NCI-H345 (cell line): ENCODE results near the gene LRRC75A.
"Not testable (repeated sequence)": the region's sequence is repeated elsewhere in the genome, so short reads cannot be mapped to it uniquely, and the experiment has no call there.

Experiments used
- DNase-seq: peaks from one replicate; lab custom pipeline; 2025; lab: John Stamatoyannopoulos, UW

LRRC75A gene

DNA sequence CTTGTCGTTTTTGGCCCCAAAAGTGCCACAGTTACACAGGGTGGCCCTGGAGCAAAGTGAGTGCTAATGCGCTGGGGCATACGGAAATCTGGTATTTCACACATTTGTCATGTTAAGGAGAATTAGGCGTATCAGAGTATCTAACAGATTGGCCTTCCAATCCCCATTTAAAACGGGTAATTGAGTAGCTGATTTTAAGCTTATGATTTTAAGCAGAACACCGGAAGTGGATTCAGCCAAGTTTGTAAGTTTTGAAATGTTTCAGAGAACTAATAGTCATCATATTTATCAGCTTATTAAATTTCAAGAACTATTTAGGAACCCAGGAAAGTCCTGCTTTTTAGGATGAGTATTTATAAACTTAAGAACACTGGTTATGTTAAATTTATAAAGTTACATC, 19.5 kb downstream of the LRRC75A start:
- no peak for DNase-seq

DNA sequence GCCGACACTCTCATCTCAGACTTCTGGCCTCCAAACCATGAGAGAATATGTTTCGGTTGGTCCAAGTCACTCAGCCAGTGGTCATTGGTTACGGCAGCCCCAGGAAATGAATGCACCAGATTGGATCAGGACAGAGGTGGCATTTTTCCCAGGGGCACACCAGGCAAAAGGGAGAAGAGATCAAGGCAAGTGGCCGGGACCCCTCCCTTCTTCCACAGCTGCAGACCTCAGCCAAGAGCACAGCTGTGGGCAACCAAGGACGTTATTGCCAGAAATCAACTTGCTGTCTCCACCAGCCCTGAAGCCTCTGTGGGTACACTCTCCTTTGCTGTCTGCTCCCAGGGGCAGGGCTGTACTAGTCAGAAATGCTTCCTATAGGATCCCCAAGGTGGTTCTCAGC, 20.7 kb downstream of the LRRC75A start:
- DNase-seq, result no peak

DNA sequence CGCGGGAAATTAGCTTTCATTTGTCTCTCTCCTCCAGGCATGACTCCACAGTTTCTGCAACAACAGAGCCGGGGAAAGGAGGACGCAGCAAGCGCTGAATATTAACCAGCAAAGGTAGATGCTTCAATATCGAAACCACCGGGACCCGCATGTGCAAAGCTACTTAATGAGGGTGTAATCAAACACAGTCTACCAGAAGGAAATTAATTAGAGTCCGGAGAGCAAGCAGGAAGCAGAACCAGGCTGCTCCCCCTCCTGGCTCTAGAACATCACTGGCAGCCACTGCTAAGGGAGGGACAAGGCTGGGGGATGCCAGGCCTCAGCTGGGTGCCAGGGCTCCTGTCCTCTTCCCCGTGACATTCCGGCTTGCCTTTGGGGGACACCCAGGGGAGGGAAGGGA, 21.7 kb downstream of the LRRC75A start:
- DNase-seq, result no peak

DNA sequence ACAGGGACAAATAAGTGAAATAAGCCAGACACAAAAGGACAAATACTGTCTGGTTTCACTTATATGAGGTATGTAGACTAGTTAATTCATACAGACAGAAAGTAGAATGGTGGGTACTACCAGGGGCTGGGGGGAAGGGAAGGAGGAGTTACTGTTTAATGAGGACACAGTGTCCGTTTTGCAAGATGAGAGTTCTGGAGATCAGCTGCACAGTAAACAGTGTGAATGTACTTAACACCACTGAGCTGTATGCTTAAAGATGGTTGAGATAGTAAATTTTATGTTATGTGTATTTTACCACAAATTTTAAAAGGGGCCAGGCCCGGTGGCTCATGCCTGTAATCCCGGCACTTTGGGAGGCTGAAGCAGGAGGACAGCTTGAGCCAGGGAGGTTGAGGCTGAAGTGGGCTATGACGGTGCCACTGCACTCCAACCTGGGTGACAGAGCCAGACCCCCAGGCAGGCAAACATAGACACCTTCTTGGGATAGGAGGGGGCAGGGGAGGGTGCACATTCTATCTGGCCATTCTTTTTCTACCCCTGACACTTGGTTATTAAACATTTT, 23.5 kb downstream of the LRRC75A start:
- DNase-seq, result no peak

DNA sequence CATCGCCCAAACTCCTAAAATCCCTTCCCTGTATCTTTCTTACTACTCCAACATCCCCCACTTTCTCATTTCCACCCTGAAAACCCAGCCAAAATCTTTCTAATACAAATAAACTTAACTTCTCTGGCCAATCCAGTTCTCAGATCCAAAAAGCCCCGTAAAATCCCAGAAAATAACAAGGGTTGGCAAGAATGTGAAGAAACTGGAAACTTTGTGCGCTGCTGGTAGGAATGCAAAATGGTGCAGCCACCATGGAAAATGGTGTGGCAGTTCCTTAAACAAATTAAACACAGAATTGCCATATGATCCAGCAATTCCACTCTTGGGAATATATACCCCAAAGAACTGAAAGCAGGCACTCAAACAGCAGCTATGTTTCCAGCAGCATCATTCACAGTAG, 24.1 kb downstream of the LRRC75A start:
- no peak for DNase-seq

DNA sequence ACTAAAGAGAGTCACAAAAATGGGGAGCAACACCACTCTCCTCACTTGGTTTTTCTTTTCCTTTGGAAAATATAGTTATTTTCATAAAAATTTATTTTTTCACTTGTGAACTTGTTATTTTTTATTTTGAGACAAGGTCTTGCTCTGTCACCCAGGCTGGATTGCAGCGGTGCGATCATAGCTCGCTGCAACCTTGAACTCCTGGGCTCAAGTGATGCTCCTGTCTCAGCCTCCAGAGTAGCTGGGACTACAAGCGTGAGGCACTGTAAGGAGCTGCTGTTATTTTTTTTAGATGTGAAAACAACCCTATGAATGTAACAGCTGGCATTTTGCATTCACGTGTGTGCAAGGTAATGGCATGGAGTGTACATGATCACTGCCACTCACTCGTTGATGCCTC, 24.9 kb downstream of the LRRC75A start:
- DNase-seq, result no peak

DNA sequence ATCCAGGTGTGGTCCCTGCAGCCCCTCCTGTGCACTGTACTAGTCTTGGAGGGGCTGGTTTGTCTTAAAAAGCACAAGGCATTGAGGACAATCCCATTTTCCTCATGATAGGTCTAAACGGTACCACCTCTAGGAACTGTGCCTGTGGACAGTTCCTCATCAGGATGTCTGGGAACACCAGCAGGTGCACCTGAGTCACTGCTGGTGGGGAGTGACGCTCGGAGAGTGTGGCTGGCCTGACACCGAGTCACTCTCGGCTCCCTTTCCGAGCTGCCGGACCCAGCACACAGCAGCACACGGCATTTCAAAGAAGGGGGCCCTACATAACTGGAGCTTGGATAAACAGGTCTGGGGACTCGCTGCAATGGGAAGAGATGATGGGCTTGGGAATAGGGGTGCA, 25.6 kb downstream of the LRRC75A start:
- no peak for DNase-seq

DNA sequence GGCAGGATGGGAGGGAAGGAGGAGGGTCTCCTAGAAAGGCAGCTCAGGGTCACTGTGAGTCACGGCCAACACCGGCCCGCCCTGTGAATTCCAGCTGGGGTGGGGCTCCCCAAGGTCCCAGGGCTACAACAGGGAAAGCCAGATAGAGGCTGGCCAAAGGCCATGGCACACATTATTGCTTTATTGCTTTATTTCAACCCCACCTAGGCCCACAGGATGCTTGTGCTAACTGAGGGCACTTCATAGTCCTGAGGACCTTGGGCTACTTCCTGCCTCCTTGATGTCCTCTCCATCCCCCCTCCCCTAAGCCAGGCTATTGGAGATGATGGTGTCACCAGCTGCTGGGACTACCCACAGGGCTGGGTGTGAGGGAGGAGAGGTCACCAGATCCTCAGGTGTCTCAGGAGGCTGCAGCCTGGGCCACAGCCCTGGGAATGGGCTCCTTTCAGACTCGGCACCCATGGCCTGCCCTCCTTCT, 26.1 kb downstream of the LRRC75A start:
- no peak for DNase-seq

DNA sequence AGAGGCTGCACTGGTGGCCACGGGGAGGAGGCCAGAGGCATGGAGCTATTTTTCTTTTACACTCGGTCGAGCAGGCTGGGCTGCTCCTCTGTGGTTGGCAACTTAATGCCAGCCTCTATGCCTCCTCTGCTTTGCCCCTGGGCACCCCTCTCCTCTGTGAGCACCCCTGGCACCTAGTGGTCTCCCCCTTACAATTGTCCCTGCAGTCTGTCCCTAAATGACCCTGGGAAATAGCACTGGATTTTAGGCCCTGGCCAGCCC, 27.0 kb downstream of the LRRC75A start:
- DNase-seq, result no peak

DNA sequence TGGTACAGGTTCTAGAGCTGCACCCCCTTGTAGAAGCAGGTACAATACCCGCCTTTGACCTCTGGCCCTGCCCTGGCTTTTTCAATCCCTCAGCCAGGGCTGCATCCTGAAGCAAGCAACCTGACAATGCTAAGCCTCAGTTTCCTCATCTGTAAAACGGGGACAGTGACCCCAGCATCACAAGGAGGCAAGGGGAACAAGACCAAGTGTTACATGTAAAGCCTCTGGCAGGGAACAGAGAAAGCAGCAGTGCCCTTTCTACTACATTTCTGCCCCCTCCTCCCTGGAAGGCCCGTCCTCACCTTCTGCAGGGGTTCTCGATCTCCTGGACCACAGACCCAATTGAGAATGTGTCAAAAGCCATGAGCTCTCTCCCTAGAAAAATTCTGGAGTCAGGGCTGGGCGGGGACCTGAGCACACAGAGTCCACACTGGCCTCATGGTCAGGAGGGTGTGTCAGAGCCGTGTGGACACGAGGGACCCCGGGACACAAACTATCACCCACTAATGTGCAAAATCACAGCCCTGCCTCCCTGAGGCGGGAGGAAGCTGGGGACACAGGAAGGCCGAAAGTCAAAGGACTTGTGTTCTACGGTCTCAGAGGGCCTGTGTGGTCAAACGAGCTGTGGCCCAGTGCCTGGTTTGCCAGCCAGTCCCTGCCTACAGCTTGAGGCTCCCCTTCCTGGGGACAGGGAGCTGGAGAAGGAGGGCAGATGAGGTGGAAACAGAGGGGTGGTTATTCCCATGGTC, 27.5 kb downstream of the LRRC75A start:
- DNase-seq, result no peak

DNA sequence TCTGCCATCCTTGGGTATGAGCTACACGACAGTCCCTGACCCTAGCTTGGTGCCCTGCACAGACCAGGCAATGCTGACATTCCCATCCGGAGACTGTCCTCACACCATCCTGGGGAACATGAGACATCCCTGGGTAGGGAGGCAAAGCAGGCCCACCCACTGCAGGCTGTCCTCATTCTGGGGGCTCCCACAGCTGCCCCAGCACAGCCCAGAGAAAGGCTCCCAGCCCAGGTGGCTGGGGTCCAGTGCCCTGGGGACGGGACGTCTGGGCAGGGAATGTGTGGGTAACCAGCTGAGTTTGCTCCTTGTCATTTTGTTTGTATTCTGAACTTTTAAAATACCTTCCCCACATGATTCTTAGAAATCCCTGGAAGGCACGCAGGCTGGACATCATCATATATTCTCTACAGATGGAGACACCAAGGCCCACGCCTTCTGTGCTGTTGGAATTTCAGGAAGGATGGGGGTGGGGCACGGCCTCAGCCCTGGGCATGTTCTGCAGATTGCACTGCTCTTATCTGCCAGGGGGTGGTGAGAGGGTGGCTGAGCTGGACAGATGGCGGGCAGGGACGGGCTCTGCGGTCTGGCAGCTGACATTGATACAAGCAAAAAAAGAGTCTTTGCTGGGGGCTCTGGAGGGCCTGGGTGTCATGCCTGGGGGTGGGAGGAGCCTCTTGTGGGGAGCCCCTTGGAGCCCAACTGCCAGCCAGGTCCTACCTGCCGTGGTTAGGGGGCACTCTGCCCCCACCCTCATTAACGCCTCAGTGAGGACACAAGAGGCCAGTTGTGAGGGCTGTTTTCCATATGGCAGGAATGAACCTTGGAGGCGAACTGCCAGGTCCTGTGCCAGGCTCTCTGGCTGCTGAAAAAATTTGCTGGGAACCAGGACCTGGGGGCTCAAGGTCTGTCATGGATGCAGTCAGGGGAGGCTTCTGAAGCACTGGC, 28.4 kb downstream of the LRRC75A start:
- no peak for DNase-seq

DNA sequence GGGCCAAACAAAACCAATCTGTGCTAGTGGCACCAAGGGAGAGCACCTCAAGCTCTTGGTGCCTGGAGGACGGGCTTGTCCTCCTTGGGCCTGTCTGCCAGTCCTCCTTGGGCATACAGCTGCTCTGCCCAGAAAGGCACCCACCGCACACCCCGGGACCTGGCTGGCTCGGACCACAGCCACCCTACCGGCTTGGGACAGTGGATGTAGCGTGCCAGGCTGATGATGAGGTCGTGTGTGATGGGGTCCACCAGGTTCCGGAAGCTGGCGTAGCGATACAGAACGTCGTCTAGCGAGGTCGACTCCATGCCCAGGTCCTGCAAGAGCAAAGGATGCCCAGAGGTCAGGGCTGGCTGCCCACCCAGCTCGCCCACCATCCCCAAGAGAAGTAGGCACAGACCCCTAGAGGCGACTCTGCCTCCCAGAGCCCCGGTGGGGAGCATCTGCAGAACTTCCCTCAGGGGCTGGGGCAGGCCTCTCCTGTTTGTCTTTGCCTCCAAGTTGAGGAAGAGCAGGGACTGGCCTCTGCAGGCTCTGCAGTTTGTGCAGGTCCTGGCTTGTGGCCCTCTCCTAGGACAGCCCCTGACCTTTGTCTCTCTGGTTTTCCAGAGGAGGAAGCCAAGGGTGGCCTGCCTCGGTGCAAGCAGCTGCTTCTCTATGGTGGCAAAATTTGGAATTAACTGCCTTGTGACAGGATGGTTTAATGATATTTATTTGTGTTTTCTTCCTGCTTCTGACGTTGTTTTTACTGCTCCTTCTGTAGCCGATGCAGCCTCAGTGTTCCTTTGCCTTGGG, 29.7 kb downstream of the LRRC75A start:
- DNase-seq, result no peak

DNA sequence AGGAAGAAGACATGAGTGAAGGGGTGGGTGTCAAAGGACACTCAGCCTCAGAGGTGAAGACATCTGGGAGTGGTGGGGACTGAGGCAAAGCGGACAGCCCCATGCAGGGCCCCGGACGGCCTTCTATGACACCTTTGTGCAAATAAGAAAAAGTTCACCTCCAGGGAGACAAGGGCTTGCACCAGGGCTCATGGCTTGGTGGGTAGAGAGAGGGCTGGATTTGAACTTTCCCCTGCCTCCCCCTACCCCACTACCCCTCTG, 30.5 kb downstream of the LRRC75A start:
- no peak for DNase-seq

DNA sequence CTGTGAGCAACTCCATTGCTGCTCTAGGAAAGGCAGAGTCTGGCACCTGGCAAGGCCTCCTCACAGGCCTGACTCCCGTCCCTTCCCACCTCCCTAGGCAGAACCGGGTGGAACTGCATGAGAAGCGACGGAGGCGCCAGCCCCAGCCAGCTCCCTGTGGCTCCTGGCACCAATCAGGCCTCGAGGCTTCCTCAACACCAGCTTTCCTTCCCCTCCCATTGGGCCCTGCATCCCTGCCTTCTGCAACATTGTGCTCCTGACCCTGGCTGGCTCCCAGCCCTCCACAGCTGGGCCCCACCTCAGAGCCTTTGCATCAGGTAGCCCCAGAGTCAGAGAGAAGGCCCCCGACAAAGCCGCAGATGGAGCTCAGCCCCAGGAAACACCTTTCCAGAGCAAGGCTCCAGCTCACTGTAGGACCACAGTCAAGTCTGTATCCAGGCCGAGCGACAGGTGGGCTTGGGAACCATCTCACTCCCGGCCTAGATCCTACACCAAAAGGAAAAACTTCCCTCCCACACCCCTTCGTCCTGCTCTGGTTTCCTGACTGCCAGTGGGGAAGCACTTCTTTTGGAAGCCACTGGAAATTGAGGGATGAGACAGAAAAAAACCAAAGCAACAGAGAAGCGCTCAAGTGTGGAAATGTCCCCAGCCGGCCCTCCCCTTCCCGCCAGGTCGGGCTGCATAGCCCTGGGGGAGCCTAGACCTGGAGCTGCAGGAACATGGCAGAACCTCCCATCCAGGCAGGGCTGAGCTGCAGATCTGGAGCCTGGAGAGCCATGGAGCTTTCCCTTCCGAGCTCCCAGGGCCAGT, 31.0 kb downstream of the LRRC75A start:
- DNase-seq, result no peak

DNA sequence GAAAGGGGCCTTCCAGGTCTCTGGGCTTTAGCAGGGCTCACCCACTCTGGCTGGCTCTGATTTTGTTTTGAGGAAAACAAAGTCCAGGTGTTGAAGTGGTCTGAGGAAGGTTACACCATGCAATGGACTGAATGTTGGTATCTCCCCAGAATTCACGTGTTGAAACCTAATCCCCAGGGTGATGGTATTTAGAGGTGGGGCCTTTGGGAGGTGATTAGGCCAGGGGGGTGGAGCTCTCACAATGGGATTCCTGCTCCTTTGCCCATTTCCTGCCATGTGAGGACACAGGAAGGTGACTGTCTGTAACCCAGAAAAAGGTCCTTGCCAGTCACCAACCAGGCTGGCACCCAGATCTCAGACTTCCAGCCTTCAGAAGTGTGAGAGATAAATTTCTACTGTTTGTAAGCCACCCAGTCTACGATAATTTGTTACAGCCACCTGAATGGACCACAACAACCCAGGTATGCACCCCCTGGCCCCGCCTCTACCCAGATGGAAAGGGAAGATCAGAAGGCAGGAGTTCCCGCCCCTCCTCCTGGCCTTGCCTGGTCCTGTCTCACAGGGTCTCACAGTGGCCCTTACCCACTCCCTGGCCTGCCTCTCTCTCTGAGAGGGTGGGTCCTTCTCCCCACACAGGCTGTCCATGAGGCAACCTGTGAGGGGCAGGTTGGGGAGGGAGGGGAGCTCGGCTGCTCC, 32.0 kb downstream of the LRRC75A start:
- DNase-seq, result no peak

DNA sequence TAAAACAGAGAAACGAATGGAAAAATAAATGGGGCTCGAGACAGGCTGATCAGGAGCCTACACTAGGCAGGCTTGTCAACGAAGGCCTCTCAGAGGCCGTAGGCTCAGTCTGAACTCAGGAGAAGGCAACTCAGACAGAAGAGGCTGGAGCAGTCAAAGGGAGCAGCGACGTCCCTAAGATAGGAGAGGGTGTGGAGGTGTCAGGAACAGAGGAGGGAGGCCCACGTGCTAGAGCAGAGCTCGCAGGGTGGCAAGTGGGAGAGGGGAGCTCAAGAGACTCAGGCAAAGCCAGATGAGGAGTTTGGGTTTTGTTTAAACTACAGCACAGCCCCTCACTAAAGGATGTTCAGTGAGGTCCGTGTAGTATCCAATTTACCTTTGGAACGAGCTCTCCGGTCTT, 32.7 kb downstream of the LRRC75A start:
- DNase-seq, result no peak

DNA sequence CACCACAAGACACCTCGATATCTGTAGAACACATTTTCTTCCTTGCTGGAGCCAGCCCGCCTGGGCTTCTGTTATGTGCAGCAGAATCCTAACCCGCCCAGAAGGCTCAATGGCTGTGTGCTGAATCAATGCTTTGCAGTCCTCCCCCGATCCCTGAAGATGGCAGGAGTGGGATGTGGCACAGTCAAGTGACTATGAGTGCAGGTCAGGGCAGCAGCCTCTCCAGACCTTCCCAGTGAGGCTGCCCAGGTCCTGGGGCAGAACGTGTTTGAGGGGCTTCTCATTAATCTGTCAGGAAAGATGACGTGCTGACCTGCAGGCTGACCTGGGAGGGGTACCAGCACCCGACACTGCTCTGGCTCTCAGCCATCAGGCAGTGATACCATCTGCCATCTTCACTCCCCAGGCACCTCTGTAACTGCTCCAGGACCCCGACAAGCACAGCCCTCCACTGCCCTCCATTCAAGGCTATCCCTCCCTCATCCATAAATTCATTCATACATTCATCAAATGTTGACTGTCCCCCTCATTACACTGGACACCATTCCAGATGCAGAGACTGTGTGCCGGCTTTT, 35.2 kb downstream of the LRRC75A start:
- DNase-seq, result no peak

DNA sequence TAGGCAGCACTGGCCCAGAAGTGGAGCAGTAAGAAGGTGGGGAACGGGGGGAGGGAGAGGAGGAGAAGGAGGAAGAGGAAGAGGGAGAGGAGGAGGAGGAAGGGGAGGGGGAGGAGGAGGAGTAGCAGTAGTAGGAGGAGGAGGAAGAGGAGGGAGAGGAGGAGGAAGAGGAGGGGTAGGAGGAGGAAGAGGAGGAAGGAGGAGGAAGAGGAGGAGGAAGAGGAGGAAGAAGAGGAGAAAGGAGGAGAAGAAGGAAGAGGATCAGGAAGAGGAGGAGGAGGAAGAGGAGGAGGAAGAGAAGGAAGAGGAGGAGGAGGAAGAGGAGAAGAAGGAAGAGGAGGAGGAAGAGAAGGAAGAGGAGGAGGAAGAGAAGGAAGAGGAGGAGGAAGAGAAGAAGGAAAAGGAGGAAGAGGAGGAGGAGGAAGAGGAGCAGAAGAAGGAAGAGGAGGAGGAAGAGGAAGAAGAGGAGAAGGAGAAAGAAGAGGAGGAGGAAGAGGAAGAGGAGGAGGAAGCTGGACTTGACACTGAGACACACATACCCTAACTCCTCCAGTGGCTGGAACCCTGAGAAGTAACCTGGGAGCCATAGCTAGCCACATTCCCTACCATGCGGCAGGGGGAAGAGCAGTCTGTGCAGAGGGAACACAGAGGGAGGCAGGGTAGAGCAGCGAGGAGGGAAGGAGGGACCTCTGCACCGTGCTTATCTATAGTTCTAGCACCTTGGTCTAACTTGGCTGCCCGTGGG, 35.8 kb downstream of the LRRC75A start:
- no peak for DNase-seq

DNA sequence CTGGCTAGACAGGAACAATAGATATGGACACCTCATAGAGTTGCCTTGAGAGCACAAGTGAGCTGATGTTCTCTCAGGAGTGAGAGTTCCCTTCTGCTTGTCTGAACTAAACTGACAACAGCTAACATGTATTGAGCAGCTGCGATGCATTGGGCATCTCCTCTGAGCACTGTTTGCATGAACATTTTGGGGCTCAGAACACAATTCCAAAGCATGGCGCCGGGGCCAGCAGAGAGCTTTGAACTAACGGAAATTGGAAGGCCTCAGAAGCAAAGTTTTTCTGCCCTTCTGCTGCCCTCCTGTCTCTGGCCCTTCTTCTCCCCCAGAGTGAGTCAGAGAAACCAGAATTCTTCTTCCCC, 38.5 kb downstream of the LRRC75A start:
- no peak for DNase-seq

DNA sequence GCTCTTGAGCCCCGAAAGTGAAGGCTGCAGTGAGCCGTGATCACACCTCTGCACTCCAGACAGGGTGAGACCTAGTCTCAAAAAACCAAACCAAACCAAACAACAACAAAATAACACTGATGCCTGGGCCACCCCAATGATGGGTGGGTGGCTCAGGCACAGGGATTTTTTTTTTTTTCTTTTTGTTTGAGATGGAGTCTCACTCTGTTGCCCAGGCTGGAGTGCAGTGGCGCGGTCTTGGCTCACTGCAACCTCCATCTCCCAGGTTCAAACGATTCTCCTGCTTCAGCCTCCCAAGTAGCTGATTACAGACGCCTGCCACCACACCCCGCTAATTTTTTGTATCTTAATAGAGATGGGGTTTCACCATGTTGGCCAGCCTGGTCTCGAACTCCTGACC, 39.7 kb downstream of the LRRC75A start:
- not testable (repeated sequence) for DNase-seq
